Gastroesophageal sphincter (tissue), 3 donors: ENCODE data around the gene DHX34.

Experiments used
- CTCF ChIP-seq, 4 experiments: fragments of 200-600 bp in 2 of 4; fragments of 450-650 bp in 2 of 4; sonication (generic) in 1 of 4; IDR thresholded peaks; one replicate each; pipeline ENCODE4 v1.5.1; 2017 to 2019; ENCODE audit warnings: antibody characterized with exemption in 4 of 4, mild to moderate bottlenecking in 2 of 4, moderate library complexity in 2 of 4
- EP300 ChIP-seq: sonication (generic); formaldehyde crosslinking; IDR thresholded peaks from one replicate; pipeline ENCODE4 v1.6.1; 2017; ENCODE audit warnings: antibody characterized with exemption, mild to moderate bottlenecking
- POLR2A ChIP-seq, 2 donors: fragments of 450-650 bp; IDR thresholded peaks; one replicate each; pipeline ENCODE4 v1.6.1; 2017; ENCODE audit warnings: antibody characterized with exemption in 2 of 2, mild to moderate bottlenecking in 2 of 2, moderate library complexity in 1 of 2
- POLR2AphosphoS5 ChIP-seq: sonication (generic); formaldehyde crosslinking; IDR thresholded peaks from one replicate; pipeline ENCODE4 v1.6.1; 2017; ENCODE audit warnings: antibody characterized with exemption

GRCh38 chr19:47312366-47313006, 36.6 kb upstream of the DHX34 start:
- TF ChIP-seq CTCF (IDR thresholded peaks at IDR 0.05): no peak
- TF ChIP-seq POLR2A (IDR thresholded peaks at IDR 0.05): no peak
- TF ChIP-seq POLR2AphosphoS5: no peak
- no peak for TF ChIP-seq EP300
